Measurements from ENCODE around the gene HAND1.

Gene HAND1

GRCh38 chr5:154505567-154505966 lies 27.5 kb upstream of the HAND1 start:
- DNase-seq: no peak

GRCh38 chr5:154503698-154504039 lies 25.6 kb upstream of the HAND1 start:
- DNase-seq: no peak

GRCh38 chr5:154502180-154502579 lies 24.2 kb upstream of the HAND1 start:
- DNase-seq: no peak

GRCh38 chr5:154501566-154501965 lies 23.5 kb upstream of the HAND1 start:
- DNase-seq: no peak

GRCh38 chr5:154498994-154499393 lies 21.0 kb upstream of the HAND1 start:
- DNase-seq: no peak

GRCh38 chr5:154498591-154498990 lies 20.6 kb upstream of the HAND1 start:
- DNase-seq: no peak

GRCh38 chr5:154494036-154494435 lies 16.0 kb upstream of the HAND1 start:
- no peak for DNase-seq

GRCh38 chr5:154493274-154493673 lies 15.2 kb upstream of the HAND1 start:
- no peak for DNase-seq

- no peak for DNase-seq
Observed at GRCh38 chr5:154491941-154492340, 13.9 kb upstream of the HAND1 start.

GRCh38 chr5:154487541-154487940 lies 9.5 kb upstream of the HAND1 start:
- DNase-seq: no peak

- DNase-seq: no peak
Observed at GRCh38 chr5:154486427-154486866, 8.4 kb upstream of the HAND1 start.

GRCh38 chr5:154485850-154486426 lies 7.9 kb upstream of the HAND1 start:
- DNase-seq: no peak

GRCh38 chr5:154485096-154485491 lies 7.1 kb upstream of the HAND1 start:
- DNase-seq: no peak

- DNase-seq: no peak
Observed at GRCh38 chr5:154484393-154485095, 6.5 kb upstream of the HAND1 start.

GRCh38 chr5:154483654-154484392 lies 5.8 kb upstream of the HAND1 start:
- no peak for DNase-seq

GRCh38 chr5:154482528-154483449 lies 4.8 kb upstream of the HAND1 start:
- no peak for DNase-seq

GRCh38 chr5:154481584-154482381 lies 3.8 kb upstream of the HAND1 start:
- DNase-seq: no peak

- DNase-seq: no peak
Observed at GRCh38 chr5:154480847-154481246, 2.8 kb upstream of the HAND1 start.

- no peak for DNase-seq
Observed at GRCh38 chr5:154479944-154480750, 2.1 kb upstream of the HAND1 start.

- no peak for DNase-seq
Observed at GRCh38 chr5:154479160-154479943, 1.3 kb upstream of the HAND1 start.

- DNase-seq: no peak
Observed at GRCh38 chr5:154478752-154479159, 729 bp upstream of the HAND1 start.
